ENCODE data around the gene APMAP. TPM values are rescaled to one million over a fixed set of nuclear protein-coding genes. Genes with fewer than 3 reads are reported as not detected.

Gene APMAP
- total and polyA plus RNA-seq, 10 donors: 26.5 to 104 (median 65.3) TPM

GRCh38 chr20:24961384-24962181 lies 31.0 kb downstream of the APMAP start:
- no peaks in the 10 kb centered on the region for H3K27me3 ChIP-seq (replicated peaks in 1 of 7)
- peak overlapping the region in 6 of 8 donors; percentile 26 to 86 (median 62) for H3K27ac ChIP-seq
- peaks cover 0 to 100% (median 85%) of the 10 kb centered on the region in 6 donors for H3K36me3 ChIP-seq
- H3K4me3 ChIP-seq: no peak overlapping the region
- H3K9me3 ChIP-seq: no peaks in the 10 kb centered on the region
- TF ChIP-seq POLR2A (IDR thresholded peaks at IDR 0.05): no peak
- TF ChIP-seq CTCF (IDR thresholded peaks at IDR 0.05 in 8 of 11, conservative IDR thresholded peaks at IDR 0.05 in 3 of 11): no peak
- peak in 1 of 3 donors; percentile 18 for TF ChIP-seq POLR2AphosphoS5 (IDR thresholded peaks at IDR 0.05)
- intact Hi-C loops (cut with DNase I; ENCODE audit: low total_unique reads): no loop called here
- peak; percentile 67 for DNase-seq
- H3K4me1 ChIP-seq: peaks cover 0 to 60% (median 13%) of the 10 kb centered on the region in 6 donors
- 79 to 93% (median 84%) methylated on average over 20 of the region's 20 CpGs for WGBS, 5 donors

- 66 to 82% (median 76%) methylated on average over 2 of the region's 2 CpGs for WGBS, 5 donors
- DNase-seq: no peak
- peaks cover 0 to 100% (median 81%) of the 10 kb centered on the region in 6 donors for H3K36me3 ChIP-seq
- H3K27me3 ChIP-seq (replicated peaks in 1 of 7): no peaks in the 10 kb centered on the region
- intact Hi-C loops (cut with DNase I; ENCODE audit: low total_unique reads): no loop called here
- H3K27ac ChIP-seq: peak overlapping the region in 7 of 8 donors; percentile 53 to 86 (median 72)
- H3K4me3 ChIP-seq: no peak overlapping the region
- no peaks in the 10 kb centered on the region for H3K9me3 ChIP-seq
- H3K4me1 ChIP-seq: peaks cover 0 to 67% (median 16%) of the 10 kb centered on the region in 6 donors
- no peak for TF ChIP-seq POLR2A (IDR thresholded peaks at IDR 0.05)
- no peak for TF ChIP-seq CTCF (IDR thresholded peaks at IDR 0.05 in 8 of 11, conservative IDR thresholded peaks at IDR 0.05 in 3 of 11)
- no peak for TF ChIP-seq POLR2AphosphoS5 (IDR thresholded peaks at IDR 0.05)
Measured at GRCh38 chr20:24960861-24961260, 31.7 kb downstream of the APMAP start.

DNA sequence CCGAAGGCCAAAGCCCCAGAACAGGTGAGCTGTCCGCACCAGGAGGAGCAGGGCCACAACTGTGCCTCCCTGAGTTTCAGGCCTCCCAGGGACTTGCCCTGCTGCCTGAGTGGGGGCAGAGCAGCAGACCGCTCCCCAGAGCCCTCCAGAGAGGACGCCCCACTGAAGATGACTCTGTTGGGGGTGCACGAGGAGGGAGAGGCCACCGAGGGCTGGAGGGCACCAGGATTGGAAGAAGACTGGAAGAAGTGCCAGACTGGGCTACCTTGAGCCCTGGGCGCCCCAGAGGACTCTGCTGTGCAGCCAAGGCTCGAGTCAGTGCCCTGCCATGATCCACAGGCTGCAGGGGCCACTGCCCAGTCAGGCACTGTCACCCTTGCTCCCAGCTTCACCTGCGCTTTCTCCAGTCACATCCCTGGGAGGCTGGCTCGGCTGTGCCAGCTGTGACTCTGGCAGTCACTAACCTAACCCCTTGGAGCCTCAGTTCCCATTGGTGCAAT lies 32.2 kb downstream of the APMAP start:
- Histone ChIP-seq H3K27me3 (replicated peaks in 1 of 7) (no peaks in the 10 kb centered on the region), H3K9me3 (no peaks in the 10 kb centered on the region), H3K4me1 (peaks cover 0 to 72% (median 17%) of the 10 kb centered on the region in 6 donors), H3K27ac (peak overlapping the region in 7 of 8 donors; percentile 53 to 86 (median 72)), H3K4me3 (no peak overlapping the region), H3K36me3 (peaks cover 0 to 100% (median 77%) of the 10 kb centered on the region in 6 donors)
- DNase-seq: peak; percentile 80
- intact Hi-C loops (cut with DNase I; ENCODE audit: low total_unique reads): no loop called here
- TF ChIP-seq POLR2AphosphoS5 (IDR thresholded peaks at IDR 0.05): peak in 2 of 3 donors; percentile 32 to 72
- TF ChIP-seq CTCF (IDR thresholded peaks at IDR 0.05 in 8 of 11, conservative IDR thresholded peaks at IDR 0.05 in 3 of 11): no peak
- 89 to 94% (median 92%) methylated on average over 4 to 10 of the region's 10 CpGs for WGBS, 5 donors
